ENCODE results near the gene BMP8A. TPM values are rescaled to one million over a fixed set of nuclear protein-coding genes. Genes with fewer than 3 reads are reported as not detected.

BMP8A gene
- total RNA-seq, 1 experiment from 2014 or later, result 0.11 TPM

GRCh38 chr1:39573736-39574624 lies 82.5 kb downstream of the BMP8A start:
- H3F3A ChIP-seq (ENCODE audit: low read length, unreplicated experiment), result no peaks in the 10 kb centered on the region
- H3K4me2 ChIP-seq (ENCODE audit: low read length), result peak overlapping the region; percentile 98
- no peak overlapping the region for H2AFZ ChIP-seq (ENCODE audit: low read length)
- no peaks in the 10 kb centered on the region for H3K9me2 ChIP-seq (replicated peaks; ENCODE audit: low read length)
- peaks cover 72% of the 10 kb centered on the region for H3K79me2 ChIP-seq (ENCODE audit: low read length)
- peaks cover 19% of the 10 kb centered on the region for H3K4me1 ChIP-seq (ENCODE audit: insufficient read depth, low read length)
- no peak overlapping the region for H3K27ac ChIP-seq (ENCODE audit: low read length)
- H4K20me1 ChIP-seq (ENCODE audit: low read length), result peaks cover 63% of the 10 kb centered on the region
- no peaks in the 10 kb centered on the region for H3K9me3 ChIP-seq (ENCODE audit: low read length)
- H3K9ac ChIP-seq (ENCODE audit: low read length), result peak overlapping the region; percentile 97
- POLR2A ChIA-PET (ENCODE audit: unreplicated experiment), result interaction anchor here (0.7 kb wide), 1 partner anchor 175 kb away, joined by 3 read pairs; no protein-coding TSS in a partner anchor
- intact Hi-C loops (cut with micrococcal nuclease), result no loop called here
- peaks cover 48% of the 10 kb centered on the region for H3K36me3 ChIP-seq (ENCODE audit: low read depth, low read length)
- no peaks in the 10 kb centered on the region for H3K27me3 ChIP-seq (ENCODE audit: low read length)
- CTCF ChIA-PET, result interaction anchor here (0.6 to 0.9 kb wide), 2 partner anchors 32 to 389 kb away, joined by 3 read pairs; no protein-coding TSS in a partner anchor
- TF ChIP-seq EZH2 (IDR thresholded peaks at IDR 0.05; ENCODE audit: low read length, unreplicated experiment), result no peak
- no TSS peak for BruUV-seq (replicated peaks)
- peak; percentile 39 for DNase-seq
- ATAC-seq, result peak; percentile 24
- H3K4me3 ChIP-seq (ENCODE audit: low read length), result peak overlapping the region; percentile 92

DNA sequence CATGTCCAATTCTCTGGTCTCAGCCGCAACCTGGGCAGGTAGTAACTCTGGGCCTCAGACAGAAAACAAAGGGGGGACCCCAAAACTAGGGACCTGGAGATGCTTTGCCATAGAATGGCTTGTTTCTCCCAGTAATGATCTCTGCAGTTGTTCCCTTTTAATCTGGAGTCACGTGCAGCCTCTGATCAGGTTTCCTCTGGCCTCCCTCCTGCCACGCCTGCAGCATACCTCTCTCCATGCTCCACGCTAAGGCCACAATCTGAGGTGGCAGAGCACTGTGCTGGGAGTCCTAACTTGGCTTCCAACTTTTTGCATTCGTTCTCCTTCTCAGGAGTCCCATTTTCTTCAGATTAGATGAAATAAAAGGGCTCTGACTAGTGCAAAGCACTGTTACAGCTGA lies 83.2 kb downstream of the BMP8A start:
- POLR2A ChIA-PET (ENCODE audit: unreplicated experiment), result no interaction called here
- Histone ChIP-seq H4K20me1 (ENCODE audit: low read length) (peaks cover 63% of the 10 kb centered on the region), H3K4me3 (ENCODE audit: low read length) (peak overlapping the region; percentile 92), H3K4me2 (ENCODE audit: low read length) (peak overlapping the region; percentile 98), H3K27ac (ENCODE audit: low read length) (no peak overlapping the region), H2AFZ (ENCODE audit: low read length) (no peak overlapping the region), H3K36me3 (ENCODE audit: low read depth, low read length) (peaks cover 41% of the 10 kb centered on the region), H3K79me2 (ENCODE audit: low read length) (peaks cover 70% of the 10 kb centered on the region), H3K9me3 (ENCODE audit: low read length) (no peaks in the 10 kb centered on the region), H3K9me2 (replicated peaks; ENCODE audit: low read length) (no peaks in the 10 kb centered on the region), H3K9ac (ENCODE audit: low read length) (peak overlapping the region; percentile 97), H3K4me1 (ENCODE audit: insufficient read depth, low read length) (peaks cover 19% of the 10 kb centered on the region), H3F3A (ENCODE audit: low read length, unreplicated experiment) (no peaks in the 10 kb centered on the region), H3K27me3 (ENCODE audit: low read length) (no peaks in the 10 kb centered on the region)
- CTCF ChIA-PET, result interaction anchor here (0.9 kb wide), 1 partner anchor 31 kb away, joined by 3 read pairs; no protein-coding TSS in a partner anchor
- DNase-seq (peak; percentile 42), ATAC-seq (peak; percentile 56)
- no TSS peak for BruUV-seq (replicated peaks)
- TF ChIP-seq EZH2 (IDR thresholded peaks at IDR 0.05; ENCODE audit: low read length, unreplicated experiment) (no peak), CTCF (conservative IDR thresholded peaks at IDR 0.05; ENCODE audit: low read depth, low read length) (no peak), EZH2phosphoT487 (IDR thresholded peaks at IDR 0.05; ENCODE audit: borderline replicate concordance, low read length) (no peak)
- intact Hi-C loops (cut with micrococcal nuclease), result no loop called here

Other genes with a start within 250 kb of the BMP8A start
- 136 and 187 TPM in 2 replicates for gene PABPC4, start 85.2 kb downstream of the BMP8A start, total RNA-seq (2014; rRNA removed)
- gene HEYL, start 148.0 kb downstream of the BMP8A start, total RNA-seq (2014; rRNA removed), result 0.12 TPM in 1 of 2 replicates, not detected in the other
- not detected in 2 replicates for gene NT5C1A, start 180.5 kb downstream of the BMP8A start, total RNA-seq (2014; rRNA removed)
- gene HPCAL4, start 199.8 kb downstream of the BMP8A start, total RNA-seq (2014; rRNA removed), result 0.04 and 0.12 TPM in 2 replicates
- 45.1 and 53.6 TPM in 2 replicates for gene PPIE, start 247.2 kb downstream of the BMP8A start, total RNA-seq (2014; rRNA removed)

All from PC-3 (cell line).